Thyroid gland (tissue), 4 donors: ENCODE measurements around the gene ZNF200. TPM values are rescaled to one million over a fixed set of nuclear protein-coding genes. Genes with fewer than 3 reads are reported as not detected.

ENCODE experiments used
- DNase-seq, 2 donors: peaks; one replicate each; pipeline ENCODE4 v3.0.0-alpha.2; 2019
- H3K27ac ChIP-seq, 3 donors: fragments of 200-600 bp; sonication (generic); 1 replicate in 2 of 3; 2 replicates in 1 of 3; pipeline ENCODE4 v1.5.1; 2016 to 2019; ENCODE audit warnings: mild to moderate bottlenecking in 1 of 3, moderate library complexity in 1 of 3
- H3K27me3 ChIP-seq: fragments of 200-600 bp; sonication (generic); one replicate; pipeline ENCODE4 v1.5.1; 2019
- H3K36me3 ChIP-seq, 2 donors: fragments of 200-600 bp; sonication (generic); one replicate each; pipeline ENCODE4 v1.5.1; 2016 to 2019
- H3K4me1 ChIP-seq, 2 donors: fragments of 200-600 bp; sonication (generic); one replicate each; pipeline ENCODE4 v1.5.1; 2017 to 2019
- H3K4me3 ChIP-seq, 3 donors: fragments of 200-600 bp; sonication (generic); replicated peaks in 1 of 3; 1 replicate in 2 of 3; 2 replicates in 1 of 3; pipeline ENCODE4 v1.5.1; 2016; ENCODE audit warnings: mild to moderate bottlenecking in 1 of 3
- H3K9me3 ChIP-seq: fragments of 200-600 bp; sonication (generic); one replicate; pipeline ENCODE4 v1.5.1; 2017
- POLR2A ChIP-seq, 2 donors: fragments of 450-650 bp; IDR thresholded peaks; one replicate each; pipeline ENCODE4 v1.6.1; 2017; ENCODE audit warnings: antibody characterized with exemption in 2 of 2, mild to moderate bottlenecking in 2 of 2, moderate library complexity in 1 of 2
- WGBS, 2 donors: methylation state at CpG; one replicate each; pipeline ENCODE4 v1.1.5; 2017; 5-methylcytosine and 5-hydroxymethylcytosine counted together
- intact Hi-C: fragments of 100-400 bp; cut with DNase I; formaldehyde crosslinking; loops from one replicate; pipeline ENCODE4 v1.15.1; 2023
- total RNA-seq, 4 donors: library from RNA; depleted of rRNA; stranded (reverse); fragments of >200 nt; gene quantifications; one replicate each; pipeline ENCODE4 v1.2.3, GENCODE V29; 2016
- TF ChIP-seq, protein P1 (sequence below), 6 experiments: fragments of 200-600 bp in 3 of 6; fragments of 450-650 bp in 3 of 6; sonication (generic) in 3 of 6; IDR thresholded peaks; one replicate each; pipeline ENCODE4 v1.5.1; 2016 to 2019; ENCODE audit warnings: antibody characterized with exemption in 6 of 6, mild to moderate bottlenecking in 2 of 6, inconsistent platforms in 1 of 6, moderate library complexity in 1 of 6

The ZNF200 gene
- total RNA-seq, 4 donors from 2014 or later: 6.4 to 10.8 (median 9.4) TPM

DNA sequence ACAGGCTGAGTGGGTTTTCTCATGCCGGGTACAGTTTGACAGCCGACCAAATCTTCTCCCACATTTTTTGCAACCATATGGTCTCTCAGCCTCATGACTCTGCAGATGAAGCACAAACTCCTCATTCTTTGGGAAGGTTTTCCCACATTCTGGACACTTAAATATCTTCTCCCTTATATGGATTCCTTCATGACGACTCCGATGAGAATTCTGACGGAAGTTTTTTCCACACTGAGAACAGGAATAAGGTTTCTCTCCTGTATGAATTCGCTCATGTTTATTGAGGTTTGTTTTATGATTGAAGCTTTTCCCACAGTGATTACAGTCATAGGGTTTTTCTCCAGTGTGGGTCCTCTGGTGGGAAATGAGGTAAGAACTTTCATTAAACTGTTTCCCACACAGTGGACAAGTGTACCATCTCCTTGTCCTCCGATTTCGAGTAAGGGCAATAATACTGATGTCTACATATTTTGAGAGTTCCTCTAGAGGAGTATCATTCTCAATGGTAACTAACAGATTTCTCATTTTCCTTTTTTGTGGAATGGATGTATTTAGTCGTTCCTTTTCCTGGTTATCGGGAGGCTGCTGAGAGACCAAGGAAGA, 10.9 kb downstream of the ZNF200 start:
- intact Hi-C loops: loop anchor here (5.0 kb wide), 1 partner anchor 158 kb away; no protein-coding TSS in a partner anchor
- H3K4me1 ChIP-seq: no peaks in the 10 kb centered on the region

DNA sequence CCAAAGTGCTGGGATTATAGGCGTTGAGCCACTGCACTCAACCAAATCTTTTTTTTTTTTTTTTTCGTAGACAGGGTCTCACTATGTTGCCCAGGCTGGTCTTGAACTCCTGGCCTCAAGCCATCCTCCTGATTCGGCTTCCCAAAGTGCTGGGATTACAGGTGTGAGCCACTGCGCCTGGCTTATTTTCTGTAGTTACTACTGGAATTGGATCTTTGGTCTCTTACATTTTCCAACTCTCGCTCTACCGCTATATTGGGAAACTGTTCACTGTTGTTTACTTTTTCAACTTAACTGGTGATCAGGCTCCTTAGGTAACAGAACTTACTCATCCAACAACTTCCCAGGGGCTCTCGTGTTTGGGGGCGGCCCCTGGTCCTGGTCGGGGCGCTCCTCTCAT, 14.1 kb downstream of the ZNF200 start:
- no peak for DNase-seq
- Histone ChIP-seq H3K4me3 (no peak overlapping the region), H3K27ac (no peak overlapping the region), H3K27me3 (no peaks in the 10 kb centered on the region), H3K4me1 (no peaks in the 10 kb centered on the region), H3K9me3 (peaks cover 15% of the 10 kb centered on the region), H3K36me3 (peaks cover 20 to 24% of the 10 kb centered on the region in 2 donors)
- intact Hi-C loops: loop anchor here (5.0 kb wide), 1 partner anchor 161 kb away; no protein-coding TSS in a partner anchor
- TF ChIP-seq POLR2A (IDR thresholded peaks at IDR 0.05): no peak
- TF ChIP-seq, protein P1, sequence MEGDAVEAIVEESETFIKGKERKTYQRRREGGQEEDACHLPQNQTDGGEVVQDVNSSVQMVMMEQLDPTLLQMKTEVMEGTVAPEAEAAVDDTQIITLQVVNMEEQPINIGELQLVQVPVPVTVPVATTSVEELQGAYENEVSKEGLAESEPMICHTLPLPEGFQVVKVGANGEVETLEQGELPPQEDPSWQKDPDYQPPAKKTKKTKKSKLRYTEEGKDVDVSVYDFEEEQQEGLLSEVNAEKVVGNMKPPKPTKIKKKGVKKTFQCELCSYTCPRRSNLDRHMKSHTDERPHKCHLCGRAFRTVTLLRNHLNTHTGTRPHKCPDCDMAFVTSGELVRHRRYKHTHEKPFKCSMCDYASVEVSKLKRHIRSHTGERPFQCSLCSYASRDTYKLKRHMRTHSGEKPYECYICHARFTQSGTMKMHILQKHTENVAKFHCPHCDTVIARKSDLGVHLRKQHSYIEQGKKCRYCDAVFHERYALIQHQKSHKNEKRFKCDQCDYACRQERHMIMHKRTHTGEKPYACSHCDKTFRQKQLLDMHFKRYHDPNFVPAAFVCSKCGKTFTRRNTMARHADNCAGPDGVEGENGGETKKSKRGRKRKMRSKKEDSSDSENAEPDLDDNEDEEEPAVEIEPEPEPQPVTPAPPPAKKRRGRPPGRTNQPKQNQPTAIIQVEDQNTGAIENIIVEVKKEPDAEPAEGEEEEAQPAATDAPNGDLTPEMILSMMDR (IDR thresholded peaks at IDR 0.05): no peak
- WGBS, 2 donors: 81 to 85% methylated on average over 10 of the region's 10 CpGs

More for the DNA sequence above, 10.9 kb downstream of the ZNF200 start:
- peaks cover 44 to 46% of the 10 kb centered on the region in 2 donors for H3K36me3 ChIP-seq
- no peak overlapping the region for H3K4me3 ChIP-seq
- H3K27ac ChIP-seq: no peak overlapping the region
- no peaks in the 10 kb centered on the region for H3K27me3 ChIP-seq
- TF ChIP-seq, protein P1 (IDR thresholded peaks at IDR 0.05): no peak
- TF ChIP-seq POLR2A (IDR thresholded peaks at IDR 0.05): no peak
- 98 to 100% methylated on average over 10 of the region's 10 CpGs for WGBS, 2 donors
- no peak for DNase-seq
- peaks cover 15% of the 10 kb centered on the region for H3K9me3 ChIP-seq

DNA sequence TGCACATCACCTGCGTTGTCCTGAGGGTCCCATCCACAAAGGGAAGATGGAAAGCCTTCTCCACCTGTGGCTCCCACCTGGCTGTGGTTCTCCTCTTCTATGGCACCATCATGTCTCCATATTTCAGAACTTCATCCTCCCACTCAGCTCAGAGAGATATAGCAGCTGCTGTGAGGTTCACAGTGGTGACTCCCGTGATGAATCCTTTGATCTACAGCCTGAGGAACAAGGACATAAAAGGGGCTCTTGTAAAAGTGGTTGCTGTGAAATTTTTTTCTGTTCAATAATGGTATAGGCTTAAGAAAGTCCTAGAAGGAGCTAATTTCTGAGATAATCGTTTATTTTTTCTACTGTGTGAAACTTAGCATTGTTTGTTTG, 18.7 kb downstream of the ZNF200 start:
- WGBS, 2 donors: 53 to 56% methylated on average over 3 of the region's 3 CpGs
- Histone ChIP-seq H3K9me3 (no peaks in the 10 kb centered on the region), H3K4me3 (no peak overlapping the region), H3K4me1 (no peaks in the 10 kb centered on the region), H3K27me3 (no peaks in the 10 kb centered on the region), H3K36me3 (no peaks in the 10 kb centered on the region), H3K27ac (no peak overlapping the region)
- no peak for TF ChIP-seq POLR2A (IDR thresholded peaks at IDR 0.05)
- TF ChIP-seq, protein P1 (IDR thresholded peaks at IDR 0.05): no peak
- intact Hi-C loops: no loop called here
- no peak for DNase-seq

DNA sequence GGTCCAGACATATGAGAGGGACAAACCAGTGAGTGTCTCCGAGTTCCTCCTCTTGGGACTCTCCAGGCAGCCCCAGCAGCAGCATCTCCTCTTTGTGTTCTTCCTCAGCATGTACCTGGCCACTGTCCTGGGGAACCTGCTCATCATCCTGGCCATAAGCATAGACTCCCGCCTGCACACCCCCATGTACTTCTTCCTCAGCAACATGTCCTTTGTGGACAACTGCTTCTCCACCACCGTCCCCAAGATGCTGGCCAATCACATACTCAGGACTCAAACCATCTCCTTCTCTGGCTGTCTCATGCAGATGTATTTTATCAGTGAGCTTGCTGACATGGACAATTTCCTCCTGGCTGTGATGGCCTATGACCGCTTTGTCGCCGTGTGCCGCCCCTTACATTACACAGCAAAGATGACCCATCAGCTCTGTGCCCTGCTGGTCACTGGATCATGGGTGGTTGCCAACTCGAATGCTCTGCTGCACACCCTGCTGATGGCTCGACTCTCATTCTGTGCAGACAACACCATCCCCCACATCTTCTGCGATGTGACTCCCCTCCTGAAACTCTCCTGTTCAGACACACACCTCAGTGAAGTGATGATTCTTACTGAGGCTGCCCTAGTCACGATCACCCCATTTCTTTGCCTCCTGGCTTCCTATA, 19.2 kb downstream of the ZNF200 start:
- no peaks in the 10 kb centered on the region for H3K9me3 ChIP-seq
- 77% methylated on average over 11 of the region's 11 CpGs for WGBS, 2 donors
- H3K36me3 ChIP-seq: no peaks in the 10 kb centered on the region
- no peaks in the 10 kb centered on the region for H3K4me1 ChIP-seq
- H3K27me3 ChIP-seq: no peaks in the 10 kb centered on the region
- no peak for TF ChIP-seq POLR2A (IDR thresholded peaks at IDR 0.05)
- no peak overlapping the region for H3K4me3 ChIP-seq
- intact Hi-C loops: no loop called here
- no peak overlapping the region for H3K27ac ChIP-seq
- DNase-seq: no peak

DNA sequence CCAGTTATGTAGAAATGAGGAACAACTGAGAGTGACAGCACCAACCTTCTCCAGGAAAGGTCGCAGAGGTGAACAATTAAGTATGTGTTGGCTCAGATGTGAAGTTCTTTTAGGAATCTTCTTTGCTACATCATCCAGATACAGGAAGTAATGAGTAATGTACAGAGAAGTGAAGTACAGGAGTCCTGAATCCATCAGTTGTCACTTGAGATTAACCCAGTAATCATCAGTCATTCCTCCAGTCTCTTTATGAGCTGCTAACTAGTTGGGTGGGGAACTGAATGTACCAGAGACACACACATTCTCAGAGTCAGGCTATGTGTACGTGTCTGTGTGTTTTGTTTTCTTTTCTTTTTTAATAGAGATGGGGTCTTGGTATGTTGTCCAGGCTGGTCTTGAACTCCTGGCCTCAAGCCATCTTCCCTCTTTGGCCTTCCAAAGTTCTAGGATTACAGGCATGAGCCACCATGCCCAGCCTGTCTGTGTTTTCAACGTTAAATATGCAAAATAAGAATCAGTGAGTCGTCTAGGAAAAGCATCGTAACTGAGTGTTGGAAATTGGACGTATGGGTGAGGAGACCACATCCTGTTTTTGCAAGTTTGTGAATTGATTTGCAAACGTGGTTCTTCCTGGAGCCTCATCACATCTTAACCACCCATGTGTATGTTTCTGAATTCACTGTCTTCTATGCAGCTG, 19.9 kb downstream of the ZNF200 start:
- Histone ChIP-seq H3K4me3 (no peak overlapping the region), H3K9me3 (no peaks in the 10 kb centered on the region), H3K36me3 (no peaks in the 10 kb centered on the region), H3K27me3 (no peaks in the 10 kb centered on the region), H3K27ac (no peak overlapping the region), H3K4me1 (no peaks in the 10 kb centered on the region)
- intact Hi-C loops: no loop called here
- WGBS, 2 donors: 46 to 60% methylated on average over 7 of the region's 7 CpGs
- TF ChIP-seq POLR2A (IDR thresholded peaks at IDR 0.05): no peak
- TF ChIP-seq, protein P1 (IDR thresholded peaks at IDR 0.05): no peak
- no peak for DNase-seq
